Measurements from ENCODE around the gene EIF1AX.

DNA sequence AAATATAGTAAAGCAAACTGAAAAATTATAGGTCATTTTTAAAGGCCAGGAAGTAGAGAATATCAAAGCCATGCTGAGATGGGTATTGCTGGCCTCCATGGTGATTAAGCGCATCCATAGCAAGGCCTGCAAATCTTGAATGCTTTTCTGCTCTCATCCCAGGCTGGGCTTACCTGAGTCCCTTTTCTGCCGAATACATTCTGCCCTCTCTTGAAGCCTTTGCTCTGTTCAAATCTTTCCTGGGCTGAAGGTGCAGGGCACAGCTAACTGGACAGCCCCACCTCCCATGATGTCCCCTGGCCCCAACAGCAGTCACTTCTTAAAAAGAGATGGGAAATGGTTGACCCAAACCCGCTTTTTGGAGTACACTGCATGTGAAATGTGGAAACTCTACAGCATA lies 10.1 kb upstream of the EIF1AX start:
- TF ChIP-seq, protein P1, sequence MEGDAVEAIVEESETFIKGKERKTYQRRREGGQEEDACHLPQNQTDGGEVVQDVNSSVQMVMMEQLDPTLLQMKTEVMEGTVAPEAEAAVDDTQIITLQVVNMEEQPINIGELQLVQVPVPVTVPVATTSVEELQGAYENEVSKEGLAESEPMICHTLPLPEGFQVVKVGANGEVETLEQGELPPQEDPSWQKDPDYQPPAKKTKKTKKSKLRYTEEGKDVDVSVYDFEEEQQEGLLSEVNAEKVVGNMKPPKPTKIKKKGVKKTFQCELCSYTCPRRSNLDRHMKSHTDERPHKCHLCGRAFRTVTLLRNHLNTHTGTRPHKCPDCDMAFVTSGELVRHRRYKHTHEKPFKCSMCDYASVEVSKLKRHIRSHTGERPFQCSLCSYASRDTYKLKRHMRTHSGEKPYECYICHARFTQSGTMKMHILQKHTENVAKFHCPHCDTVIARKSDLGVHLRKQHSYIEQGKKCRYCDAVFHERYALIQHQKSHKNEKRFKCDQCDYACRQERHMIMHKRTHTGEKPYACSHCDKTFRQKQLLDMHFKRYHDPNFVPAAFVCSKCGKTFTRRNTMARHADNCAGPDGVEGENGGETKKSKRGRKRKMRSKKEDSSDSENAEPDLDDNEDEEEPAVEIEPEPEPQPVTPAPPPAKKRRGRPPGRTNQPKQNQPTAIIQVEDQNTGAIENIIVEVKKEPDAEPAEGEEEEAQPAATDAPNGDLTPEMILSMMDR (IDR thresholded peaks at IDR 0.05; ENCODE audit: low read depth, low read length), result no peak
- TF ChIP-seq, protein P2, sequence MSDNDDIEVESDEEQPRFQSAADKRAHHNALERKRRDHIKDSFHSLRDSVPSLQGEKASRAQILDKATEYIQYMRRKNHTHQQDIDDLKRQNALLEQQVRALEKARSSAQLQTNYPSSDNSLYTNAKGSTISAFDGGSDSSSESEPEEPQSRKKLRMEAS (IDR thresholded peaks at IDR 0.05; ENCODE audit: low read depth, low read length), result no peak
- TF ChIP-seq MYC (IDR thresholded peaks at IDR 0.05; ENCODE audit: low read depth, low read length), result no peak
